PC-9 (cell line): ENCODE measurements around the gene PLA2G15. TPM values are rescaled to one million over a fixed set of nuclear protein-coding genes. Genes with fewer than 3 reads are reported as not detected.

Experiments used
- BruUV-seq: library from RNA; stranded (reverse); fragments of 400-500 nt; replicated peaks from 2 replicates; lab custom pipeline; 2021; lab: Mats Ljungman, UMichigan
- CTCF ChIA-PET: fragments of 300-600 bp; sonication (Branson Sonifier 250); formaldehyde crosslinking; loops from one replicate; lab custom pipeline; 2022; ENCODE audit warnings: antibody characterized with exemption; lab: Charles Lee
- POLR2A ChIA-PET: fragments of 300-600 bp; sonication (Branson Sonifier 250); formaldehyde crosslinking; loops from one replicate; lab custom pipeline; 2022; ENCODE audit warnings: antibody characterized with exemption; ENCODE audit not compliant: unreplicated experiment; lab: Charles Lee
- DNase-seq, 2 experiments: peaks; one replicate each; pipeline versions ENCODE4 v3.0.0 to v3.0.0-alpha.2; 2015 to 2022; ENCODE audit warnings: mixed read lengths in 1 of 2
- H2AFZ ChIP-seq: fragments of 200-600 bp; sonication (generic); 2 replicates; pipeline ENCODE4 v1.8.1; 2017; ENCODE audit warnings: antibody characterized with exemption
- H3F3A ChIP-seq: fragments of 200-600 bp; sonication (generic); 2 replicates; pipeline ENCODE4 v1.8.1; 2017; ENCODE audit warnings: antibody characterized with exemption, mild to moderate bottlenecking, low read depth; ENCODE audit not compliant: insufficient read depth
- H3K27ac ChIP-seq: fragments of 200-600 bp; sonication (generic); 2 replicates; pipeline ENCODE4 v1.6.1; 2016; ENCODE audit warnings: mixed run types
- H3K27me3 ChIP-seq: fragments of 200-600 bp; sonication (generic); 2 replicates; pipeline ENCODE4 v1.6.1; 2016; ENCODE audit warnings: low read depth, mixed run types; ENCODE audit not compliant: insufficient read depth
- H3K36me3 ChIP-seq: fragments of 200-600 bp; sonication (generic); 2 replicates; pipeline ENCODE4 v1.6.1; 2016; ENCODE audit warnings: low read depth, mixed run types
- H3K4me1 ChIP-seq: fragments of 200-600 bp; sonication (generic); replicated peaks from 2 replicates; pipeline ENCODE4 v1.6.1; 2016; ENCODE audit warnings: mixed run types; ENCODE audit not compliant: insufficient read depth
- H3K4me2 ChIP-seq: fragments of 200-600 bp; sonication (generic); 2 replicates; pipeline ENCODE4 v1.6.1; 2017; ENCODE audit warnings: mixed run types
- H3K4me3 ChIP-seq: fragments of 200-600 bp; sonication (generic); 2 replicates; pipeline ENCODE4 v1.6.1; 2016; ENCODE audit warnings: mixed run types
- H3K79me2 ChIP-seq: fragments of 200-600 bp; sonication (generic); 2 replicates; pipeline ENCODE4 v1.6.1; 2017; ENCODE audit warnings: low read depth, mixed run types
- H3K9me2 ChIP-seq: fragments of 200-600 bp; sonication (generic); 2 replicates; pipeline ENCODE4 v1.8.1; 2017; ENCODE audit warnings: mild to moderate bottlenecking; ENCODE audit not compliant: insufficient read depth
- H3K9me3 ChIP-seq: fragments of 200-600 bp; sonication (generic); 2 replicates; pipeline ENCODE4 v1.8.1; 2016; ENCODE audit warnings: low read depth; ENCODE audit not compliant: insufficient read depth
- H4K20me1 ChIP-seq: fragments of 200-600 bp; sonication (generic); 2 replicates; pipeline ENCODE4 v1.8.1; 2017; ENCODE audit not compliant: insufficient read depth
- EZH2 ChIP-seq: fragments of 200-600 bp; sonication (generic); IDR thresholded peaks from 2 replicates; pipeline ENCODE4 v1.8.0; 2017; ENCODE audit warnings: antibody characterized with exemption, low read depth
- intact Hi-C: fragments of 100-400 bp; cut with micrococcal nuclease; formaldehyde crosslinking; loops from one replicate; pipeline ENCODE4 v1.10.0; 2022; ENCODE audit not compliant: unreplicated experiment
- total RNA-seq: library from RNA; stranded (reverse); gene quantifications from 2 replicates; pipeline ENCODE4 v1.2.3, GENCODE V29; 2021
- TF ChIP-seq, protein P1 (sequence below): fragments of 200-600 bp; sonication (generic); conservative IDR thresholded peaks from 2 replicates; pipeline ENCODE4 v1.6.1; 2017; ENCODE audit warnings: mixed run types, antibody characterized with exemption, mild to moderate bottlenecking, moderate library complexity

The PLA2G15 gene
- total RNA-seq, 1 experiment from 2014 or later = 14.0 TPM

GRCh38 chr16:68283346-68283745 is 38.2 kb downstream of the PLA2G15 start:
- CTCF ChIA-PET = no interaction called here
- POLR2A ChIA-PET = no interaction called here
- no peaks in the 10 kb centered on the region for H3K27me3 ChIP-seq
- H3K4me1 ChIP-seq = 0 out of 2 replicates have a peak, but pooled peaks cover 7% of the 10 kb centered on the region
- no peaks in the 10 kb centered on the region for H3K9me3 ChIP-seq
- TF ChIP-seq, protein P1, sequence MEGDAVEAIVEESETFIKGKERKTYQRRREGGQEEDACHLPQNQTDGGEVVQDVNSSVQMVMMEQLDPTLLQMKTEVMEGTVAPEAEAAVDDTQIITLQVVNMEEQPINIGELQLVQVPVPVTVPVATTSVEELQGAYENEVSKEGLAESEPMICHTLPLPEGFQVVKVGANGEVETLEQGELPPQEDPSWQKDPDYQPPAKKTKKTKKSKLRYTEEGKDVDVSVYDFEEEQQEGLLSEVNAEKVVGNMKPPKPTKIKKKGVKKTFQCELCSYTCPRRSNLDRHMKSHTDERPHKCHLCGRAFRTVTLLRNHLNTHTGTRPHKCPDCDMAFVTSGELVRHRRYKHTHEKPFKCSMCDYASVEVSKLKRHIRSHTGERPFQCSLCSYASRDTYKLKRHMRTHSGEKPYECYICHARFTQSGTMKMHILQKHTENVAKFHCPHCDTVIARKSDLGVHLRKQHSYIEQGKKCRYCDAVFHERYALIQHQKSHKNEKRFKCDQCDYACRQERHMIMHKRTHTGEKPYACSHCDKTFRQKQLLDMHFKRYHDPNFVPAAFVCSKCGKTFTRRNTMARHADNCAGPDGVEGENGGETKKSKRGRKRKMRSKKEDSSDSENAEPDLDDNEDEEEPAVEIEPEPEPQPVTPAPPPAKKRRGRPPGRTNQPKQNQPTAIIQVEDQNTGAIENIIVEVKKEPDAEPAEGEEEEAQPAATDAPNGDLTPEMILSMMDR = no peak
- no peak for TF ChIP-seq EZH2
- no peak overlapping the region for H3K4me2 ChIP-seq
- no peaks in the 10 kb centered on the region for H3K79me2 ChIP-seq
- intact Hi-C loops = no loop called here
- no TSS peak for BruUV-seq
- DNase-seq = no peak
- H4K20me1 ChIP-seq = peaks cover 13% of the 10 kb centered on the region
- no peak overlapping the region for H2AFZ ChIP-seq
- no peaks in the 10 kb centered on the region for H3K36me3 ChIP-seq
- H3K9me2 ChIP-seq = no peaks in the 10 kb centered on the region
- H3K4me3 ChIP-seq = no peak overlapping the region
- no peaks in the 10 kb centered on the region for H3F3A ChIP-seq
- H3K27ac ChIP-seq = no peak overlapping the region

DNA sequence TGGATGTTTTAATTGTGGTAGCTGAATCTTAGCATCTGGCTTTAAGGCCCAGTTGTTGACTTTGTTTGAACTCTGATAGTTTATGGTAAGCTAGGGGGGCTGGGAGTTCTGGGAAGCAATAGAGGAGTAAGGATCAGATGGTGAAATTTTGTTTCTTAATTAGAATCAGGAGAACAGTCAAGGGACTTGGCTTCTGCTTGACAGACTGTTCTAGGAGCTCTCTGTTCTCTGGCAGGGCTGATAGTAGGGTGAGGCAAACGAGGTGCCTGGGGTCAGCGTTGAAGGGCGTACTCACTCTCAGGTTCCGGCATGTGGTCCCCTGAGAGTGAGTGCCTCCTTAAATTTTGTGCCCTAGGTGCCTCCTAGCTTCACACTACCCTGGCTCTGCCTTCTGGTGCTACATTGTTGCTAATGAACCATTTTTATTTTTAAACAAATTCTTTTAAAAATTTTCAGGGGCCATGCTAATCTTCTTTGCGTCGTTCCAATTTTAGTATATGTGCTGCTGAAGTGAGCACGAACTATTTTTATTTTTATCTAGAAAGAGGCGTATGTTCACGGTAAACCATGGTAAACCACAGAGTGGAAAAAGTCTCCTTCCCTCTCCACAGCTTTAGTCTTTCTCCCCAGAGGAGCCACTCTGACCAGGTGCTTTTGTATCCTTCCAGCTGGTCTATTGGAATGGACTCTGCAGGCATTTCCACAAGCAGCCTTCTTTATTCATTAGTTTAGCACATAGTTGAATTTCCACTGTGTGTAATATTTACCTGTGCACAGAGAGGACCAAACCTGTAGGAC is 38.8 kb downstream of the PLA2G15 start:
- Histone ChIP-seq H3K4me1 (0 out of 2 replicates have a peak, but pooled peaks cover 7% of the 10 kb centered on the region), H3K9me3 (no peaks in the 10 kb centered on the region), H3K4me3 (no peak overlapping the region), H3K9me2 (no peaks in the 10 kb centered on the region), H3F3A (no peaks in the 10 kb centered on the region), H4K20me1 (peaks cover 13% of the 10 kb centered on the region), H3K79me2 (no peaks in the 10 kb centered on the region), H3K4me2 (no peak overlapping the region), H2AFZ (no peak overlapping the region), H3K27ac (no peak overlapping the region), H3K27me3 (no peaks in the 10 kb centered on the region), H3K36me3 (no peaks in the 10 kb centered on the region)
- TF ChIP-seq EZH2 = no peak
- TF ChIP-seq, protein P1 = no peak
- BruUV-seq = no TSS peak
- no peak for DNase-seq
- CTCF ChIA-PET = no interaction called here
- POLR2A ChIA-PET = no interaction called here
- intact Hi-C loops = no loop called here

GRCh38 chr16:68284847-68285246 is 39.7 kb downstream of the PLA2G15 start:
- BruUV-seq = no TSS peak
- Histone ChIP-seq H3K27ac (no peak overlapping the region), H3K9me2 (no peaks in the 10 kb centered on the region), H3K79me2 (no peaks in the 10 kb centered on the region), H2AFZ (no peak overlapping the region), H3K27me3 (no peaks in the 10 kb centered on the region), H3K36me3 (no peaks in the 10 kb centered on the region), H3K4me3 (no peak overlapping the region), H4K20me1 (peaks cover 6% of the 10 kb centered on the region), H3K4me1 (0 out of 2 replicates have a peak, but pooled peaks cover 7% of the 10 kb centered on the region), H3K4me2 (no peak overlapping the region), H3K9me3 (no peaks in the 10 kb centered on the region), H3F3A (no peaks in the 10 kb centered on the region)
- intact Hi-C loops = no loop called here
- ChIA-PET POLR2A (no interaction called here), CTCF (no interaction called here)
- TF ChIP-seq, protein P1 = no peak
- no peak for DNase-seq
